ENCODE results near the gene EPC2. TPM values are rescaled to one million over a fixed set of nuclear protein-coding genes. Genes with fewer than 3 reads are reported as not detected.

Gene EPC2
- polyA plus RNA-seq, 3 donors = 1.4 to 19.2 (median 2.0) TPM

GRCh38 chr2:148623086-148623485 lies 21.5 kb upstream of the EPC2 start:
- Mint-ChIP-seq H3K27ac (no peak overlapping the region), H3K36me3 (no peaks in the 10 kb centered on the region), H3K4me3 (no peak overlapping the region), H3K4me1 (no peaks in the 10 kb centered on the region), H3K27me3 (ENCODE audit: low read depth in 3 of 3) (peaks cover 0 to 2% (median 1%) of the 10 kb centered on the region in 3 donors), H3K9me3 (peaks cover 0 to 3% (median 0%) of the 10 kb centered on the region in 7 donors)
- Histone ChIP-seq H3K36me3 (replicated peaks in 1 of 2; ENCODE audit: control insufficient read depth in 1 of 2, insufficient read depth in 2 of 2, low read length in 2 of 2) (no peaks in the 10 kb centered on the region), H3K4me2 (replicated peaks; ENCODE audit: extremely low read depth, low read length, poor library complexity, severe bottlenecking) (no peak overlapping the region), H3K79me2 (ENCODE audit: insufficient read depth, low read length) (no peaks in the 10 kb centered on the region), H4K20me1 (ENCODE audit: insufficient read depth, low read length) (no peaks in the 10 kb centered on the region), H3K27ac (ENCODE audit: low read depth in 1 of 2, low read length in 2 of 2) (no peak overlapping the region), H3K27me3 (ENCODE audit: control insufficient read depth in 2 of 2, insufficient read depth in 2 of 2, low read length in 2 of 2) (no peaks in the 10 kb centered on the region), H3K4me3 (replicated peaks in 1 of 3; ENCODE audit: low read depth in 2 of 3, low read length in 3 of 3) (no peak overlapping the region), H3K4me1 (ENCODE audit: control insufficient read depth in 1 of 2, insufficient read depth in 2 of 2, low read length in 2 of 2) (no peaks in the 10 kb centered on the region), H2AFZ (ENCODE audit: insufficient read depth, low read depth, low read length, poor library complexity, severe bottlenecking) (no peak overlapping the region), H3K9ac (ENCODE audit: insufficient read depth, low read length, poor library complexity, severe bottlenecking) (no peak overlapping the region), H3K9me3 (replicated peaks in 1 of 2; ENCODE audit: control insufficient read depth in 1 of 2, insufficient read depth in 1 of 2, low read length in 2 of 2) (no peaks in the 10 kb centered on the region)
- intact Hi-C loops (cut with micrococcal nuclease) = no loop called here
- DNase-seq = no peak
- TF ChIP-seq CTCF (IDR thresholded peaks at IDR 0.05) = no peak

- H3K4me1 Mint-ChIP-seq = no peaks in the 10 kb centered on the region
- no peaks in the 10 kb centered on the region for H3K36me3 ChIP-seq (replicated peaks in 1 of 2; ENCODE audit: control insufficient read depth in 1 of 2, insufficient read depth in 2 of 2, low read length in 2 of 2)
- H3K4me2 ChIP-seq (replicated peaks; ENCODE audit: extremely low read depth, low read length, poor library complexity, severe bottlenecking) = no peak overlapping the region
- no peak overlapping the region for H3K27ac ChIP-seq (ENCODE audit: low read depth in 1 of 2, low read length in 2 of 2)
- no peak for DNase-seq
- no peaks in the 10 kb centered on the region for H3K79me2 ChIP-seq (ENCODE audit: insufficient read depth, low read length)
- H3K9ac ChIP-seq (ENCODE audit: insufficient read depth, low read length, poor library complexity, severe bottlenecking) = no peak overlapping the region
- peaks cover 0 to 2% (median 1%) of the 10 kb centered on the region in 3 donors for H3K27me3 Mint-ChIP-seq (ENCODE audit: low read depth in 3 of 3)
- peaks cover 0 to 2% (median 0%) of the 10 kb centered on the region in 7 donors for H3K9me3 Mint-ChIP-seq
- TF ChIP-seq CTCF (IDR thresholded peaks at IDR 0.05) = no peak
- H3K4me3 ChIP-seq (replicated peaks in 1 of 3; ENCODE audit: low read depth in 2 of 3, low read length in 3 of 3) = no peak overlapping the region
- H4K20me1 ChIP-seq (ENCODE audit: insufficient read depth, low read length) = no peaks in the 10 kb centered on the region
- H3K27me3 ChIP-seq (ENCODE audit: control insufficient read depth in 2 of 2, insufficient read depth in 2 of 2, low read length in 2 of 2) = no peaks in the 10 kb centered on the region
- H3K9me3 ChIP-seq (replicated peaks in 1 of 2; ENCODE audit: control insufficient read depth in 1 of 2, insufficient read depth in 1 of 2, low read length in 2 of 2) = no peaks in the 10 kb centered on the region
- no peak overlapping the region for H3K27ac Mint-ChIP-seq
- no peaks in the 10 kb centered on the region for H3K36me3 Mint-ChIP-seq
- intact Hi-C loops (cut with micrococcal nuclease) = no loop called here
- no peaks in the 10 kb centered on the region for H3K4me1 ChIP-seq (ENCODE audit: control insufficient read depth in 1 of 2, insufficient read depth in 2 of 2, low read length in 2 of 2)
- no peak overlapping the region for H2AFZ ChIP-seq (ENCODE audit: insufficient read depth, low read depth, low read length, poor library complexity, severe bottlenecking)
- no peak overlapping the region for H3K4me3 Mint-ChIP-seq
Measured at GRCh38 chr2:148627224-148627623, 17.3 kb upstream of the EPC2 start.
